Measurements from ENCODE around the gene ARL8A. TPM values are rescaled to one million over a fixed set of nuclear protein-coding genes. Genes with fewer than 3 reads are reported as not detected.
A peak's percentile ranks its signal among the peaks of the same experiment; 100 is the strongest.

The ARL8A gene
- total RNA-seq, 2 experiments from 2014 or later: 25.1 to 44.6 TPM

- H3K4me2 ChIP-seq (ENCODE audit: low read length): no peak overlapping the region
- intact Hi-C loops (cut with micrococcal nuclease; ENCODE audit: unreplicated experiment): loop anchor here (10.0 kb wide), 1 partner anchor 221 kb away; no protein-coding TSS in a partner anchor
- BruUV-seq (replicated peaks): no TSS peak
- no peak overlapping the region for H3K4me3 ChIP-seq (ENCODE audit: low read depth, low read length, poor library complexity, severe bottlenecking)
- TF ChIP-seq CTCF (conservative IDR thresholded peaks at IDR 0.05; ENCODE audit: low read length): no peak
- TF ChIP-seq EZH2phosphoT487 (IDR thresholded peaks at IDR 0.05; ENCODE audit: borderline replicate concordance, low read depth, low read length): no peak
- no peaks in the 10 kb centered on the region for H4K20me1 ChIP-seq (ENCODE audit: insufficient read depth, low read length)
- H3K79me2 ChIP-seq (ENCODE audit: insufficient read depth, low read depth, low read length): no peaks in the 10 kb centered on the region
- DNase-seq (ENCODE audit: low spot score): no peak
- no peaks in the 10 kb centered on the region for H3K36me3 ChIP-seq (ENCODE audit: insufficient read depth, low read length)
- CTCF ChIA-PET (ENCODE audit: unreplicated experiment): no interaction called here
- H3K4me1 ChIP-seq (ENCODE audit: insufficient read depth, low read length, poor library complexity, severe bottlenecking): peaks cover 14% of the 10 kb centered on the region
- H3K9me3 ChIP-seq (ENCODE audit: low read length): no peaks in the 10 kb centered on the region
- POLR2A ChIA-PET: no interaction called here
- H3K9me2 ChIP-seq (ENCODE audit: insufficient read depth, low read length): no peaks in the 10 kb centered on the region
- H3K27ac ChIP-seq (ENCODE audit: low read depth, low read length, poor library complexity, severe bottlenecking): no peak overlapping the region
- H2AFZ ChIP-seq (ENCODE audit: low read length): no peak overlapping the region
Observed at GRCh38 chr1:202116287-202116686, 28.2 kb downstream of the ARL8A start.

- H2AFZ ChIP-seq (ENCODE audit: low read length): 0 out of 2 replicates have a peak overlapping the region, but pooled peaks have one; percentile 7
- CTCF ChIA-PET (ENCODE audit: unreplicated experiment): interaction anchor here (1.4 kb wide), 1 partner anchor 21 kb away, joined by 3 read pairs; no protein-coding TSS in a partner anchor
- TF ChIP-seq EZH2phosphoT487 (IDR thresholded peaks at IDR 0.05; ENCODE audit: borderline replicate concordance, low read depth, low read length) (no peak), CTCF (conservative IDR thresholded peaks at IDR 0.05; ENCODE audit: low read length) (no peak)
Observed at GRCh38 chr1:202113690-202114300, 30.7 kb downstream of the ARL8A start.

More at GRCh38 chr1:202113690-202114300, 30.7 kb downstream of the ARL8A start:
- DNase-seq (ENCODE audit: low spot score): peak; percentile 27
- no peaks in the 10 kb centered on the region for H3K9me2 ChIP-seq (ENCODE audit: insufficient read depth, low read length)
- no peak overlapping the region for H3K4me3 ChIP-seq (ENCODE audit: low read depth, low read length, poor library complexity, severe bottlenecking)
- no peaks in the 10 kb centered on the region for H4K20me1 ChIP-seq (ENCODE audit: insufficient read depth, low read length)
- intact Hi-C loops (cut with micrococcal nuclease; ENCODE audit: unreplicated experiment): loop anchor here (10.0 kb wide), 1 partner anchor 219 kb away; no protein-coding TSS in a partner anchor
- H3K27ac ChIP-seq (ENCODE audit: low read depth, low read length, poor library complexity, severe bottlenecking): no peak overlapping the region
- POLR2A ChIA-PET: interaction anchor here (0.7 kb wide), 1 partner anchor 212 kb away, joined by 3 read pairs; no protein-coding TSS in a partner anchor
- H3K36me3 ChIP-seq (ENCODE audit: insufficient read depth, low read length): no peaks in the 10 kb centered on the region
- H3K4me1 ChIP-seq (ENCODE audit: insufficient read depth, low read length, poor library complexity, severe bottlenecking): peaks cover 14% of the 10 kb centered on the region
- no peaks in the 10 kb centered on the region for H3K9me3 ChIP-seq (ENCODE audit: low read length)
- no peaks in the 10 kb centered on the region for H3K79me2 ChIP-seq (ENCODE audit: insufficient read depth, low read depth, low read length)
- H3K4me2 ChIP-seq (ENCODE audit: low read length): peak overlapping the region; percentile 30; the same call in 1 of the 2 replicates
- no TSS peak for BruUV-seq (replicated peaks)
